Measurements from ENCODE around the gene TIGD3. TPM values are rescaled to one million over a fixed set of nuclear protein-coding genes. Genes with fewer than 3 reads are reported as not detected.

TIGD3 gene
- total RNA-seq, 1 experiment from 2014 or later, result 1.3 TPM

GRCh38 chr11:65376138-65376713 lies 21.7 kb downstream of the TIGD3 start:
- no TSS peak for BruUV-seq (replicated peaks)
- H3K4me1 ChIP-seq (ENCODE audit: insufficient read depth, low read length), result peaks cover 19% of the 10 kb centered on the region
- no peaks in the 10 kb centered on the region for H3K36me3 ChIP-seq (ENCODE audit: low read depth, low read length)
- POLR2A ChIA-PET (ENCODE audit: unreplicated experiment), result no interaction called here
- no peak overlapping the region for H3K4me2 ChIP-seq (ENCODE audit: low read length)
- ATAC-seq, result no peak
- no peak for TF ChIP-seq EZH2phosphoT487 (IDR thresholded peaks at IDR 0.05; ENCODE audit: borderline replicate concordance, low read length)
- no peak for TF ChIP-seq CTCF (conservative IDR thresholded peaks at IDR 0.05; ENCODE audit: low read depth, low read length)
- no peak for TF ChIP-seq EZH2 (IDR thresholded peaks at IDR 0.05; ENCODE audit: low read length, unreplicated experiment)
- no peak overlapping the region for H2AFZ ChIP-seq (ENCODE audit: low read length)
- H4K20me1 ChIP-seq (ENCODE audit: low read length), result no peaks in the 10 kb centered on the region
- no peaks in the 10 kb centered on the region for H3F3A ChIP-seq (ENCODE audit: low read length, unreplicated experiment)
- no peak for DNase-seq
- no peaks in the 10 kb centered on the region for H3K9me2 ChIP-seq (replicated peaks; ENCODE audit: low read length)
- intact Hi-C loops (cut with micrococcal nuclease), result no loop called here
- no peak overlapping the region for H3K27ac ChIP-seq (ENCODE audit: low read length)
- H3K9ac ChIP-seq (ENCODE audit: low read length), result no peak overlapping the region
- no peaks in the 10 kb centered on the region for H3K27me3 ChIP-seq (ENCODE audit: low read length)
- H3K79me2 ChIP-seq (ENCODE audit: low read length), result no peaks in the 10 kb centered on the region
- CTCF ChIA-PET, result no interaction called here
- no peak overlapping the region for H3K4me3 ChIP-seq (ENCODE audit: low read length)
- H3K9me3 ChIP-seq (ENCODE audit: low read length), result no peaks in the 10 kb centered on the region

- POLR2A ChIA-PET (ENCODE audit: unreplicated experiment), result no interaction called here
- Histone ChIP-seq H3K9ac (ENCODE audit: low read length) (no peak overlapping the region), H3K4me3 (ENCODE audit: low read length) (no peak overlapping the region), H3K27me3 (ENCODE audit: low read length) (no peaks in the 10 kb centered on the region), H2AFZ (ENCODE audit: low read length) (no peak overlapping the region), H3K4me2 (ENCODE audit: low read length) (no peak overlapping the region), H3F3A (ENCODE audit: low read length, unreplicated experiment) (no peaks in the 10 kb centered on the region), H3K36me3 (ENCODE audit: low read depth, low read length) (no peaks in the 10 kb centered on the region), H3K27ac (ENCODE audit: low read length) (no peak overlapping the region), H3K79me2 (ENCODE audit: low read length) (no peaks in the 10 kb centered on the region), H3K9me3 (ENCODE audit: low read length) (no peaks in the 10 kb centered on the region), H3K9me2 (replicated peaks; ENCODE audit: low read length) (no peaks in the 10 kb centered on the region), H3K4me1 (ENCODE audit: insufficient read depth, low read length) (peaks cover 19% of the 10 kb centered on the region), H4K20me1 (ENCODE audit: low read length) (no peaks in the 10 kb centered on the region)
- CTCF ChIA-PET, result no interaction called here
- no peak for DNase-seq
- ATAC-seq, result no peak
- BruUV-seq (replicated peaks), result no TSS peak
- intact Hi-C loops (cut with micrococcal nuclease), result no loop called here
- TF ChIP-seq CTCF (conservative IDR thresholded peaks at IDR 0.05; ENCODE audit: low read depth, low read length) (no peak), EZH2 (IDR thresholded peaks at IDR 0.05; ENCODE audit: low read length, unreplicated experiment) (no peak), EZH2phosphoT487 (IDR thresholded peaks at IDR 0.05; ENCODE audit: borderline replicate concordance, low read length) (no peak)
Measured at GRCh38 chr11:65377036-65377435, 22.5 kb downstream of the TIGD3 start.

- intact Hi-C loops (cut with micrococcal nuclease), result no loop called here
- H3K36me3 ChIP-seq (ENCODE audit: low read depth, low read length), result no peaks in the 10 kb centered on the region
- CTCF ChIA-PET, result interaction anchor here (0.6 kb wide), 1 partner anchor 20 kb away, joined by 3 read pairs; no protein-coding TSS in a partner anchor
- no peaks in the 10 kb centered on the region for H4K20me1 ChIP-seq (ENCODE audit: low read length)
- no peaks in the 10 kb centered on the region for H3K9me2 ChIP-seq (replicated peaks; ENCODE audit: low read length)
- no peak overlapping the region for H3K4me3 ChIP-seq (ENCODE audit: low read length)
- H3K27ac ChIP-seq (ENCODE audit: low read length), result no peak overlapping the region
- H3K79me2 ChIP-seq (ENCODE audit: low read length), result no peaks in the 10 kb centered on the region
- POLR2A ChIA-PET (ENCODE audit: unreplicated experiment), result interaction anchor here (0.5 kb wide), 1 partner anchor 131 kb away, joined by 10 read pairs; no protein-coding TSS in a partner anchor
- peaks cover 22% of the 10 kb centered on the region for H3K4me1 ChIP-seq (ENCODE audit: insufficient read depth, low read length)
- TF ChIP-seq EZH2phosphoT487 (IDR thresholded peaks at IDR 0.05; ENCODE audit: borderline replicate concordance, low read length) (no peak), EZH2 (IDR thresholded peaks at IDR 0.05; ENCODE audit: low read length, unreplicated experiment) (no peak), CTCF (conservative IDR thresholded peaks at IDR 0.05; ENCODE audit: low read depth, low read length) (no peak)
- no TSS peak for BruUV-seq (replicated peaks)
- no peaks in the 10 kb centered on the region for H3K27me3 ChIP-seq (ENCODE audit: low read length)
- H3K9me3 ChIP-seq (ENCODE audit: low read length), result no peaks in the 10 kb centered on the region
- H3F3A ChIP-seq (ENCODE audit: low read length, unreplicated experiment), result peaks cover under 1% of the 10 kb centered on the region
- no peak overlapping the region for H2AFZ ChIP-seq (ENCODE audit: low read length)
- DNase-seq (no peak), ATAC-seq (no peak)
- no peak overlapping the region for H3K4me2 ChIP-seq (ENCODE audit: low read length)
- H3K9ac ChIP-seq (ENCODE audit: low read length), result no peak overlapping the region
Measured at GRCh38 chr11:65377777-65378176, 23.2 kb downstream of the TIGD3 start.
